Mucosa of gallbladder (tissue), 1 donor: ENCODE results near the gene RHOV. TPM values are rescaled to one million over a fixed set of nuclear protein-coding genes. Genes with fewer than 3 reads are reported as not detected.

Experiments
- total RNA-seq: library from RNA; stranded (reverse); gene quantifications from one replicate; pipeline ENCODE4 v1.2.1, GENCODE V29; 2021
- donor health status: DM: no; HTN: no; CAD: no.

Gene RHOV
- total RNA-seq, 1 donor from 2014 or later, result 0.63 TPM

Other genes with a start within 250 kb of the RHOV start
- gene RAD51, start 179.1 kb downstream of the RHOV start, total RNA-seq, result 1.3 TPM
- 41.1 TPM for gene RMDN3, start 119.0 kb downstream of the RHOV start, total RNA-seq
- 33.1 TPM for gene GCHFR, start 110.2 kb downstream of the RHOV start, total RNA-seq
- gene C15orf62, start 104.3 kb downstream of the RHOV start, total RNA-seq, result 1.4 TPM
- gene ZFYVE19, start 67.1 kb downstream of the RHOV start, total RNA-seq, result 45.5 TPM
- gene DNAJC17, start 66.8 kb downstream of the RHOV start, total RNA-seq, result 41.2 TPM
- 23.4 TPM for gene PPP1R14D, start 45.5 kb downstream of the RHOV start, total RNA-seq
- 232 TPM for gene SPINT1, start 30.2 kb downstream of the RHOV start, total RNA-seq
- gene VPS18, start 20.2 kb upstream of the RHOV start, total RNA-seq, result 42.2 TPM
- 7.2 TPM for gene DLL4, start 55.1 kb upstream of the RHOV start, total RNA-seq
- 2.8 TPM for gene CHAC1, start 79.2 kb upstream of the RHOV start, total RNA-seq
- 20.1 TPM for gene INO80, start 242.0 kb upstream of the RHOV start, total RNA-seq